ENCODE measurements around the gene SLC23A3.

SLC23A3 gene

DNA sequence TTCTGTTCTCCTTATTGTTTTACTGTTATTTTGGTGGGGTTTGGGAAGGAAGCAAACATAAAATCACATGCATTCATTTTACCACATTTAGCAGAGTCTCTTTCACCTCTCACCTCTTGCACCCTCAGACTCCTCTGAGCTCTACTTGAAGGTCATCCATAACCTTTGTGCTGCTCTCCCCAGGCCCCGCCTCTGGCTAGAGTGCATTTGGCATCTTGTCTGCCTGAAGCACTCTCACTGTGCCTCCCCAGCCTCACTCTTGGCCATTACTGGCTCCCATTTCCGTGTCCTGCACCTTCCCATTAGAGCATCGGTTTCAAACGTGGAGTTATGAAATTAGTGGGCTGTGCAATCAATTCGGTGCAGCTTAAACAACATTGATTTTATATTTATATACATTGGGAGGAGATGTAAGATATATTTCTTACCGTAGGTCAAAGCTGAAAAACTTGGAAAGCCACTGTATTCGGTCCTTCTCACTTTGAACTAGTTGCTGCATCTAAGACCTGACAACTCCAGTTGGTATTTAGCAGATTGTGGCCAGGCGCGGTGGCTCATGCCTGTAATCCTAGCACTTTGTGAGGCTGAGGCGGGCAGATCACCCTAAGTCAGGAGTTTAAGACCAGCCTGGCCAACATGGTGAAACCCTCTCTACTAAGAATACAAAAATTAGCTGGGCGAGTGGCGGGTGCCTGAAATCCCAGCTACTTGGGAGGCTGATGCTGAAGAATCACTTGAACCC, 29.8 kb upstream of the SLC23A3 start:
- H3K27ac ChIP-seq: no peak overlapping the region
- TF ChIP-seq, protein P1, sequence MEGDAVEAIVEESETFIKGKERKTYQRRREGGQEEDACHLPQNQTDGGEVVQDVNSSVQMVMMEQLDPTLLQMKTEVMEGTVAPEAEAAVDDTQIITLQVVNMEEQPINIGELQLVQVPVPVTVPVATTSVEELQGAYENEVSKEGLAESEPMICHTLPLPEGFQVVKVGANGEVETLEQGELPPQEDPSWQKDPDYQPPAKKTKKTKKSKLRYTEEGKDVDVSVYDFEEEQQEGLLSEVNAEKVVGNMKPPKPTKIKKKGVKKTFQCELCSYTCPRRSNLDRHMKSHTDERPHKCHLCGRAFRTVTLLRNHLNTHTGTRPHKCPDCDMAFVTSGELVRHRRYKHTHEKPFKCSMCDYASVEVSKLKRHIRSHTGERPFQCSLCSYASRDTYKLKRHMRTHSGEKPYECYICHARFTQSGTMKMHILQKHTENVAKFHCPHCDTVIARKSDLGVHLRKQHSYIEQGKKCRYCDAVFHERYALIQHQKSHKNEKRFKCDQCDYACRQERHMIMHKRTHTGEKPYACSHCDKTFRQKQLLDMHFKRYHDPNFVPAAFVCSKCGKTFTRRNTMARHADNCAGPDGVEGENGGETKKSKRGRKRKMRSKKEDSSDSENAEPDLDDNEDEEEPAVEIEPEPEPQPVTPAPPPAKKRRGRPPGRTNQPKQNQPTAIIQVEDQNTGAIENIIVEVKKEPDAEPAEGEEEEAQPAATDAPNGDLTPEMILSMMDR (conservative IDR thresholded peaks at IDR 0.05): no peak
- TF ChIP-seq ZFX (IDR thresholded peaks at IDR 0.05): no peak

DNA sequence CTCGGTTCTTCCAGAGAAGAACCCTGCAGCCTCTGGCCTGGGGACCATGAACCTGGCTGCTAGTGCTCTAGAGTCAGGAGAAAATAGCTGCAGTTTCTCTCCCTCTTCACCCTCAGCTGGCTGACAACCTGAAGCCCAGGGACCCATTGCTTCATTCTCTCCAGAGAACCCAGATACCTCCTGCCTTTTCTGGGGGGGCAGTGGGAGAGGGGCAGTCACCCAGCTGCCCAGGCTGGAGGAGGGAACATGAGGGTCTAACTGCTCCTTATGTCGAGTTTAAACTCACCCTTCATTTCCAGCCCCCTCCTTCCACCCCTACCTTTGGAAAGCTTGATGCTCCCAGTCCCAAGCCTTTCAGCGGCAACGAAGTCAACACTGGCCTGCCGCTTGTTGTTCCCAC, 29.1 kb upstream of the SLC23A3 start:
- no peak overlapping the region for H3K27ac ChIP-seq
- TF ChIP-seq ZFX (IDR thresholded peaks at IDR 0.05): no peak
- TF ChIP-seq, protein P1 (conservative IDR thresholded peaks at IDR 0.05): no peak

DNA sequence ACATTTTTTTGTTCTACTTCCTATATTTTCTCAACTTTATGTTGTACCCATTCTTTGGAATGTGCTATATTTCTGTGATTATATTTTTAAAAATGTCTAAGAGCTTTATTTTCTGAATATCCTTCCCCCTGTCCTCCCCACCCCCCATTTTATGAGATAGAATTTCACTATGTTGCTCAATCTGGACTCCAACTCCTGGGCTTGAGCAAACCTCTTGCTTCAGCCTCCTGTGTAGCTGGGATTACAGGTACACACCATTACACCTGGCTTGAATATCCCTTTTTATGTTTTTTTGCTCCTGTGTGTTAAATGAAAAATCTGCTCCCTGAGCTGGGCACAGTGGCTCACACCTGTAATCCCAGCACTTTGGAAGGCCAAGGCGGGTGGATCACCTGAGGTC, 27.6 kb upstream of the SLC23A3 start:
- H3K27ac ChIP-seq: no peak overlapping the region
- no peak for TF ChIP-seq ZFX (IDR thresholded peaks at IDR 0.05)
- TF ChIP-seq, protein P1 (conservative IDR thresholded peaks at IDR 0.05): no peak

DNA sequence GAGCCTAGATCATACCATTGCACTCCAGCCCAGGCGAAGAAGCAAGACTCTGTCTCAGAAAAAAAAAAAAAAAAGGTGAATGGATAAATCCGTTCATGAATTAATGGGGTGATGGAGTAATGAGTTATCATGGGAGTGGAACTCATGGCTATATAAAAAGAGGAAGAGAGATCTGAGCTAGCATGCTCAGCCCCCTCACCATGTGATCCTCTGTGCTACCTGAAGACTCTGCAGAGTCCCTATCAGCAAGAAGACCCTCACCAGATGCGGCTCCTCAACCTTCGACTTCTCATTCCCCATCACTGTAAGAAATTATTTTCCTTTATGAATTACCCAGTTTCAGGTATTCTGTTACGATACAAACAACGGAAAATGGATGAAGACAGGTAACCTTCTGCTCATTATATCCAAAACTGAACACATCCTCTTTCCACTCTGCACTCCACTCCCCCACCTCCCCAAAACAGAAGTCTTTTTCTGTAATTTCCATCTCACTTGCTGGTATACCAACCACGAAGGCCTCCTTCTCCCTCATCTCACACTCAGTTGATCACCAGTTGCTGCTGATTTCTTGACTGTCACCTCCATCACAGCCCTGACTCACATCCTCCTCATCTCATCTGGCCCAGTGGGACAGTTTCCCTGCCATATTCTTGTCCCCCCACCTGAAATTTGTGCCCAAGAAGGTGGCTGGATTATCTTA, 17.1 kb upstream of the SLC23A3 start:
- no peak for TF ChIP-seq ZFX (IDR thresholded peaks at IDR 0.05)
- TF ChIP-seq, protein P1 (conservative IDR thresholded peaks at IDR 0.05): no peak
- H3K27ac ChIP-seq: no peak overlapping the region

DNA sequence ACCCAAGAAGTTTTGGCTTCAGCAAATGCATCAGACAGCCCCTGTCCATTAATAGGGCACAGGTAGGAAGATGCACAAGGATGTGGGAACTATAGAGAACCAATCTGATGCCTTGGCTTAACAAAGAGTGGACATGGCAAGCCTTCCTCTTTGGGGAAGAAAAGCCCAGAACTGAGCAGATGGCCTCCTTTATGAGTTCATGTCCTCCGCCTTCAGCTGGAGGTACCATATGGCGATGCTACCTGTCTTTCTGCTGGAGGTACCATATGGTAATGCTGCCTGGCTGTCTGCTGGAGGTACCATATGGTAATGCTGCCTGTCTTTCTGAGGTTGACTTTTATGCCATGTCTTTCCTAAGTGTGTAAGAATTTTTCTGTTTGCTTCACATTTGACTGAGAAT, 14.3 kb upstream of the SLC23A3 start:
- H3K27ac ChIP-seq: no peak overlapping the region
- TF ChIP-seq, protein P1 (conservative IDR thresholded peaks at IDR 0.05): no peak
- TF ChIP-seq ZFX (IDR thresholded peaks at IDR 0.05): no peak

DNA sequence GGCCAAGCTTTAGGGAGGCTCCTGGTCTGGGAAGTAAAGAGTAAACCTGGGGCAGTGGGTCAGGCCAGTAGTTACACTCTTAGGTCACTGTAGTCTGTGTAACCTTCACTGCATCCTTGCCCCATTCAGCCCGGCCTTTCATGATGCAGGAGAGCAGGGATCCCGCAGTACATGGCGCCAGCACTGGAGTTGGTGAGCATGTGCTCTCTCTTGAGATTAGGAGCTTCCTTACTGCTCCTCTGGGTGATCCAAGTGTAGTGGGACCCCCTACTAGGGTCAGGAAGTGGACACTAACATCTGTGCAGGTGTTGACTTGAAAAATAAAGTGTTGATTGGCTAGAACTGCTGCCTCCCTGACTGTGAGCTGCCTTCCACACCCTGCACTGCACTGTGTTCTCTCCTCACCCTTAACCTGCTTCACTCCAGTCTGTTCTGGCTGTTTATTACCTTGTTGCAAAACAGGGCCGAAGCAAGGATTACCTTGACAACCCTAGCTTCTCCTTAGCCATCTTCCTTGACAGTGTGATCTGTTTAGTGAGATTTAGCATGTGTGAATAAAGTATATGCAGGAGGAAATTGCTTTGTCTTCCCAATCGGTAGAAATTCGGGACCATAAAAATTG, 13.4 kb upstream of the SLC23A3 start:
- no peak for TF ChIP-seq ZFX (IDR thresholded peaks at IDR 0.05)
- TF ChIP-seq, protein P1 (conservative IDR thresholded peaks at IDR 0.05): no peak
- no peak overlapping the region for H3K27ac ChIP-seq

Data from C4-2B (cell line).